K562 treated with DMSO at 1 percent for 24 hours (cell line): ENCODE results near the gene UBE2QL1. TPM values are rescaled to one million over a fixed set of nuclear protein-coding genes. Genes with fewer than 3 reads are reported as not detected.

ENCODE experiments used
- total RNA-seq: library from RNA; unstranded; fragments of 300-600 nt; gene quantifications from 2 replicates; pipeline ENCODE4 v1.2.3, GENCODE V29; 2022; ENCODE audit warnings: low read depth; ENCODE audit not compliant: insufficient read depth

The UBE2QL1 gene, protein sequence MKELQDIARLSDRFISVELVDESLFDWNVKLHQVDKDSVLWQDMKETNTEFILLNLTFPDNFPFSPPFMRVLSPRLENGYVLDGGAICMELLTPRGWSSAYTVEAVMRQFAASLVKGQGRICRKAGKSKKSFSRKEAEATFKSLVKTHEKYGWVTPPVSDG
- total RNA-seq = 0.06 TPM in 1 of 2 replicates, not detected in the other

DNA sequence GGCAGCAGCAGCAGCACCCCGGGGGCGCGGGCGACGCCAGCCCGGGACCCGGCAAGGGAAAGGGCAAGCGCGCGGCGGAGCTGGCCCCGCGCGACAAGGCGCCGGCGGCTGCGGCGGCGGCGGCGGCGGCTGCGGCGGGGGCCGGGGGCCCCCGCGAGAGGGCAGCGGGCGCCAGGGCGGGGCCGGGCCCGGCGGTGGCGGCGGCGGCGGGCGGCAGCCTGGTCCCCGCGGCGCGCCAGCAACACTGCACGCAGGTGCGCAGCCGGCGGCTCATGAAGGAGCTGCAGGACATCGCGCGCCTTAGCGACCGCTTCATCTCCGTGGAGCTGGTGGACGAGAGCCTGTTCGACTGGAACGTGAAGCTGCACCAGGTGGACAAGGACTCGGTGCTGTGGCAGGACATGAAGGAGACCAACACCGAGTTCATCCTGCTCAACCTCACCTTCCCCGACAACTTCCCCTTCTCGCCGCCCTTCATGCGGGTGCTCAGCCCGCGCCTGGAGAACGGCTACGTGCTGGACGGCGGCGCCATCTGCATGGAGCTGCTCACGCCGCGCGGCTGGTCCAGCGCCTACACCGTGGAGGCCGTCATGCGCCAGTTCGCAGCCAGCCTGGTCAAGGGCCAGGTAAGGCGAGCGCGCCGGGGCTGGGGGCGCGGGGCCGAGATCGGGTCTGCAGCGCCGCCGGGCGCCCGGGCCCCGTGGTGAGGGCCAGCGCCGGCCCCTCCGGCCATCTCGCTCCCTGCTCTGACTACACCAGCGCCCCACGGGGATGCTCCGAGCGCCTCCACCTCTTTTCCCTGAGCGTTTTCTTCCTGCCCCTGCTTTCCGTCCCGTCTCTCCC is at the start of gene UBE2QL1:
Gene UBE2QL1 (plus strand): TSS at position 238 of the 843 bp plus-strand sequence. CDS start 35 bp downstream, at position 273.

Other genes starting within 250 kb of the UBE2QL1 start
- gene MED10, start 70.3 kb upstream of the UBE2QL1 start, total RNA-seq = 45.8 and 58.8 TPM in 2 replicates
- 44.2 and 48.9 TPM in 2 replicates for gene NSUN2, start 184.2 kb downstream of the UBE2QL1 start, total RNA-seq
- 29.4 and 33.9 TPM in 2 replicates for gene SRD5A1, start 184.6 kb downstream of the UBE2QL1 start, total RNA-seq